GM21825 (cell line): Measurements from ENCODE around the gene TMEM151B.
A peak's percentile ranks its signal among the peaks of the same experiment; 100 is the strongest.
"Not testable (repeated sequence)": the region's sequence is repeated elsewhere in the genome, so short reads cannot be mapped to it uniquely, and the experiment has no call there.

Experiments
- ATAC-seq: cut with Tn5 transposase; IDR thresholded peaks from one replicate; pipeline ENCODE4 v1.9.1; 2021; ENCODE audit warnings: mild to moderate bottlenecking, moderate library complexity; ENCODE audit not compliant: unreplicated experiment

The TMEM151B gene

DNA sequence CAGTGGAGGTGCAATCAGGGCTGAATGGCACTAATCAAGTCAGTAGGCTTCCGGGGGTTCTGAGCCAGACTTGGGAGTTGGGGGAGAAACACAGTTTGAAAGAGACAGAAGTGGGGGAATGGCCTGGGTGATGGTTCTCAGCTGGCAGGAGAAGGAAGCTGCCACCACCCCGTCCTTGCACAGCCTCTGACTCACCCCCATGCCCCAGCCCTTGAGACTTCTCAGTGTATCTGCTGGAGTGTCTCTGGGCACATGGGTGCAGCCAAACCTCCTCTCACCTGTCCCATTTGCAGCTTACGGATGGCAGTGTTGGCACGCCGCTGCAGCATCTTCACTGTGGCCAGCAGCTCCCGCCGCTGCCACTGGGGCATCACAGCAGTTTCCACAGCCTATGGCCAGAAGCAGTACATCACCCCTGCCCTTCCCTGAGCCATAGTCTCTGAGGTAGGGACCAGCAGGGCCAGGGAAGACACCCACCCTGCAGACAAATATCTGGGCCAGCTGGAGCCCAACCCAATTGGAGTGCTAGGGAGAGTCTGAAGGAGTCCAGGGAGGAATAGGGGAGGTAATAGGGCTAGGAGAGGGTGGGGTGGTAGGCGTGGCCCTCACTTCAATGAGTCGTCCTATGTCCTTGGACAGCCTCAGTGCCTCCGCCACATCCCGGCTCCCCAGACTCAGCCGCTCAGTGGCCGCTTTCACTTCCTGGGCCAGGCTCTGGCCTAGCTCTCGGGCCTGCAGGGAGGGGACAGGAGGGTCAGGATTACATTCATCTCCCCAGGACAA, 31.7 kb downstream of the TMEM151B start:
- no peak for ATAC-seq

- no peak for ATAC-seq
Observed at GRCh38 chr6:44302856-44303255, 32.6 kb downstream of the TMEM151B start.

DNA sequence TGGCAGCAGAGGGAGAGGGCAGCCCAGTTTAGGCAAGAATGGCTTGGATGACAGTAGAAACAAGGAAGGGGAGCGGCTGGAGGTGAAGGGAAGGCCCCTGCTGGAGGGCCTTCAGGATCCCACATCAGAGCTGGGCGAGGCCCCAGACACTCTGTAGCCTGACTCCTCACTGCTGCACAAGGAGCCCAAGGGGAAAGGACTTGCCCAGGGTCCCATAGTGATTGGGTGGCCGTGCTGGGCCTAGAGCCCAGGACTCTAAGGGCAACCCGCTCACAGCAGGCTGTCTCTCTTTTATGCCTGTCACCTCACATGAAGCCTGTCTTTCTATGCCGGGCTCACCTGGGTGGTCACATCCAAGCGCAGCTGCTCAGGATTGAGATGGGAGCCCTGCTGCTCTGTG, 33.6 kb downstream of the TMEM151B start:
- no peak for ATAC-seq

- ATAC-seq: no peak
Observed at GRCh38 chr6:44304282-44305199, 34.3 kb downstream of the TMEM151B start.

DNA sequence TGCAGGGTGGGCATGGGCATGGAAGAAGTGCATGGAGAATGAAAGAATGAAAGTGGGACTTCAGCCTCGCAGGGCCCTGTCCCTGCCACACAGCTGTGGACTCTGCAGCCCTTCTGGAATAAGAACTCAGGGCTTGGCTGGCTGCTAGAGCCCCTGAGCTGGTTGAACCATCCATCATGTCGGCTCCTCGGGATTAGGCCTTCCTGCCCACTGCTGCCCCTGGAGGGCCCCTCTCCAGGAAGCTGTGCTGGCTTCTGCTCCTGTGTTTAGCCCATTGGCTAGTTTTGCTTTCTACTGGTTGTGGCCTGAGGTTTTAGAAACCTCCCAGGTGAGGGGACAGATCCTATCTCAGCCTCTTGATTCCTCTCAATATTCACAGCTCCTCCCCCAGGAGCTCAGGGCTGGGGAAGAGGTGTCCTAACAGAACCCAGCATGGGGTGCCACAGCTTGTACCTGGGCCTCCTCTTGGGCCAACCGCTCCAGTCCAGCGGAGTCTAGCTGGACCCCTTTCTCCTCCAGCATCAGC, 35.0 kb downstream of the TMEM151B start:
- ATAC-seq: no peak

DNA sequence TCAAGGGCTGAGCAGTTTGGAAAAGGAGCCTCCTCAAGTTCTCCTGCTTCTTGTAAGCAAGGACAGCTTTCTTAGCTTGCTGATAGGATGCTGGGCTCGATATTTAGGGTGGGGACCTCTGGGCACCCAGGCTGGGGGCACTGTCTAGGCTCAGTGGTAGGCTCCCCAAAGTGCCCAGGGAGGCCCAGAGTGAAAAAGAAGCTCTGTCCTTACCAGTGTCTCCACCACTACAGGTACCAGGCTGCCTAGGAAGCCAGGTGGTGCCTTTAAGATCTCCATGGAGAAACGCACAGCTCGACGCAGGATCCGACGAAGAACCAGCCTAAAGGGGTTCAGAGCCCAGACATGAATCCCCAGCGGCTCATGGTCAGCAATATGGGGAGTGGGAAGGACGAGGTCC, 36.5 kb downstream of the TMEM151B start:
- no peak for ATAC-seq

- ATAC-seq: no peak
Observed at GRCh38 chr6:44307217-44307616, 37.0 kb downstream of the TMEM151B start.

DNA sequence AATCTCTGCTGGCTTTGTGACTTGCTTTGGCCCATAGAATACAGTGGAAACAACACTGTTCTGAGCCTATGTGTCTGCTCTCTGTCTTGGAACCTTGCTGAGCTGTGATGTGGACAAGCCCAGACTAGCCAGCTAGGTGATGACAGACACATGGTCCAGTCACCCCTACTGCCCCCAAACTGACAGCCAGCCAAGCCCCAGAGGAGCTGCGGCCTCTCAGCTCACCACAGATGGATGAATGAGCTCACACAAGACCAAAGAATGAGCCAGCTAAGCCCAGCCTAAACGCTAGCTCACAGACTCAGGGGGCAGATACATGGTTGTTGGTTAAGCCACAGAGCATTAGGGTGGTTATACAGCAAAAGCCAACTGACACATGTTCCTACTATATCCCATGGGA, 38.8 kb downstream of the TMEM151B start:
- ATAC-seq: no peak

DNA sequence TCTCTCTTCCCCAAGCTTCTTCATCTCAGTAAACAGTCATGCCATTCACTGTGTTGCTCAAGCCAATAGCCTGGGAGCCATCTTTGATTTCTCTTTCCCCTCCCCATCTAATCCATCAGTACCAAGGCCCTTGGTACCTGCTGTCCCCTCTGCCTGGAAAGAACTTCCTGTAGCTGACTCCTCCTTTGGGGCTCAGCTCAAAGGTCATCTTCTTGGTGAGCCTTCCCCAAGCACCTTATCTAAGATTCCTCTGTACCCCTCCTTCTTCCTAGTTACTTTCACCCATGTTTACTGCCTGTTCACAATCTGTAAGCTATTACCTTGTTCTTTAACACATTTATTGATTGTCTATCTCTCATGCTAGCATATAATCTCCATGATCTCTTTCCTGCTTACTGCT, 39.4 kb downstream of the TMEM151B start:
- ATAC-seq: no peak

DNA sequence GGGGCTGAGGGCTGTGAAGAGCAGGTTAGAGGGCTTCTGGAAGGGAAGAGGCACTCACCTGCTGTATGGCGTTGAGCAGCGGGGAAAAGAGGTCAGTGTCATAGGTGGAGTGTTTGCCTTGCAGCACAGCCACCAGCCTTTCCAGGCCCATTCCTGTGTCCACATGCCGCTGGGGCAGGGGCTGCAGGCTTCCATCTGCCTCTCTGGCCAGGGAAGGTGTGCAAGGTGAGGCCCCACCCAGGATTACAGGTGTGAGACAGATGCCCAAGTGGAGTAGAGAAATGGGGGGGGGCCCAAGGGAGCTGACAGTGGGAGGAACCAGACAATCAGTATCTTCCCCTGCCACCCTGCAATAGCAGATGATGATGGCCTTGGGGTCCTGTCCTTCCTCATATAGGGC, 40.0 kb downstream of the TMEM151B start:
- ATAC-seq: no peak

DNA sequence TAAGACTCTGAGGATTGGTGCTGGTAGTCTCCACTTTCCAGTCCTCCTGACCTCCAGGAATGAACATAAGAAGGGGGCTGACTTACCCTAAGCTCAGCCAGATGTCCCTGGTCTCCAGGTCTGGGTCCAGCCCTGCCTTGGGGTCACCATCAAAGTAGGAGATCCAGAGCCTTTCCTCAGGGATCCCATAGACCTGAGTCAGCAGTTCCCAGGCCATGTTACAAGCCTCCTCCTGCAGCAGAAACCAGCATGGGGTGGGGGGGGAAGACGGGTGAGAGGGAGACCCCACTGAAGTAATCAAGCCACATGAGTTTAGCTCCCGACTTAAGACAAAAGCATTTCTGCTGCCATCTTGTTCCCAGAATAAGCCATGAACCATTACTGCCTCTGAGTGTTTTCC, 41.1 kb downstream of the TMEM151B start:
- no peak for ATAC-seq

GRCh38 chr6:44311767-44312166, 41.5 kb downstream of the TMEM151B start:
- no peak for ATAC-seq

DNA sequence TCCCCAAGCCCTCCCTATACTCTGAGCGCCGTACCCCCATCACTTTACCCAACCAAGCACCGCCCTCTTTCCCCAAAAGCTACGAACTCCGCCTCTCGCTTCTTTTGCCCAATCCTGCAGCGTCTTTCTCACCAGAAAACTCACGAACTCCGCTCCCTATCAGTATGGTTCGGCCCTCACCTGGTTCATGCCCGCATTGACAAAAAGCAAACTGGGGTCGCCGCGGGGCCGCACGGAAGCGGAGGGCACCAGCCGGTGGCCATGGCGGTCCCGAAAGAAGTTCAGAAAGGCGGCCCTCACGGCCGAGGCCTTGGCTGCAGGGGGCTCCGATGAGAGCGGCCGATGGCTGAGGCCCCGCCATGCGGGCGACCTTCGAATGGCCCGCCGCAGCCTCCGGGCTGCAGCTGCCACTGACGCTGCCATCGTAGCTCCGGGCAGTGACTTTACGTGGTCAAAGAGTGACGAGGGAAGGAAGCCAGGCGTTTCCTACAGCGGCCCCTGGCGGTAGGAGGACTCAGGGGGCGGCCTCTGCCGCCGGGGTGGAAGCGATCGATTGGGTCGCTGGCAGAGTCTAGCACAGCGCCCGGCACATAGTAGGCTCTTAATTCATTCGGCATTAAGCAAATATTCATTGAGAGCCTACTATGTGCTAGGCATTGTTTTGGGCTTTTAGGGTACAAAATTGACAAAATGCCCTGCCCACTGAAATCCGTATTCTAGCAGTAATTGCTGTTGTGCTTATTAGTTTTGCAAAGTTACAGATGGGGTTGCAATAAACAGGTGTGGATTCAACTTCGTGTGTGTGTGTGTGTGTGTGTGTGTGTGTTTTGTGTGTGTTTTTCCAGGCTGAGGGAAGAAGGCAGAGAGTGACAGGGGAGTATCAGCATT, 42.9 kb downstream of the TMEM151B start, which contains the start of gene AARS2:
TSS of gene AARS2 (minus strand) at position 447 of the 888 bp plus-strand sequence. CDS start at position 423, 24 bp downstream.
- peak; percentile 90 for ATAC-seq

DNA sequence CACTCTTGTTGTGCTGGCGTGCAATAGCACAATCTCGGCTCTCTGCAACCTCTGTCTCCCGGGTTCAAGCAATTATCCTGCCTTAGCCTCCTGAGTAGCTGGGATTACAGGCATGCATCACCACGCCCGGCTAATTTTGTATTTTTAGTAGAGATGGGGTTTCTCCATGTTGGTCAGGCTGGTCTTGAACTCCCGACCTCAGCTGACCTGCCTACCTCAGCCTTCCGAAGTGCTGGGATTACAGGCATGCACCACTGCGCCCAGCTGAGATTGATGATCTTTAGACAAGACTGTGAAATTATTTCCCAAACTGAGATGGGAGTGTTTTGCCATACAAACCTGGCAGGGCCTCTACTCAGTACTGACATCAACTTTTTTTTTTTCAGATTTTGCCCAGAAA, 44.4 kb downstream of the TMEM151B start:
- not testable (repeated sequence) for ATAC-seq

DNA sequence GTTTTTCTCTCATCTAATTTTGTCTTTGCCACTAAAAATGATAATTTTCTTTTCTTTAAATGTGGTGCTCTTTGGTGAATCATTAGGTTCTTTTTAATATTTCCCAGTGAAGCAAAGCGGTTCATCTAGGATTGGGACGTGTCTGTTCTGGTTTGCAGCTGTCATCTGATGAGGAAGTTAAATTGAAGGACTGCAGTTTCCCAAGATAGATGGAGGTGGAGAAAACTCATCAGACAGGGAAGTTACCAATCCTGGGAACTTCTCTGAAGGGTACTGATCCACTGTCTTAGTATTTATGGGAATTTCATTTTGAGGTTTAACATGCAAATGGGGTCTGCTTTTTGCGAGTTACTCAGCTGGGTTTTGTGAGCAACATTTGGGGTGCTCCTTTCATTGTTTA, 45.3 kb downstream of the TMEM151B start:
- no peak for ATAC-seq

DNA sequence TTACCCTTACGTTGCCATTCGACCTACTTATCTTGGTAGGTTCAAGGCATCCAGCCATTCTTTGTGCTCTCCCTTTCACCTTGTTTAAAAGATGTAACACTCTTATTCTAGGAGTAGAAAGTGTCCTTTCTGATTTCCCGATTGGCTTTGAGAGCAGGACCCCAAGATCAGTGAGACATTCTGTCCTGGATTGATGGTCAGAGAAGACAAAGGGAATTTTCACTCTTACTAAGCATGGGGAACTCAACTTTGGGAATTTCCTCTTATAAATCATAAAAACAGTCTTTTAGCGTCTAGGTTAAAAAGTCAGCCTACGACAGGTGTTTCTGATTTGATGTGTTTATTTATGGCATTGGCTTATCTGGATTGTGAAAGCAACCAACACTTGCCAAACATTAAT, 45.7 kb downstream of the TMEM151B start:
- ATAC-seq: no peak

DNA sequence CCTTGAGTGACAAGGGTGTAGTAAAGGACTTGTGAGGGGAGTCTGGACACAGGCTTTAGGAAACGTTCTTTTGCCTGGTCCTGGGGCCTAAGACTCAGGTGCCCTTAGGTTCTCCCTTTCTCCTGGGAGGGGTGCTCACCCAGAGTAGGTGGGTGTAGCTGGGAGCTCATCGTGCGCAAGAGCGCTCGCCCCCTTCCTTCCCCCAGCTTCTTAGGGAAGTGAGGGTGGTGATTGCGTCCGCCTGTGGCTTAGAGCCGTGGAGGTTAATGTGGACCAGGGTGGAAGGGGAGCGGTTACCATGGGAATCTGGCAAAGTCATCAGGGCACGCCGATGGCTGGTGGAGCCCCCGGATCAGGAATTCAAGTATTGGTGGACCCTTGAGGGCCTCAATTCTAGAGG, 46.2 kb downstream of the TMEM151B start:
- no peak for ATAC-seq

DNA sequence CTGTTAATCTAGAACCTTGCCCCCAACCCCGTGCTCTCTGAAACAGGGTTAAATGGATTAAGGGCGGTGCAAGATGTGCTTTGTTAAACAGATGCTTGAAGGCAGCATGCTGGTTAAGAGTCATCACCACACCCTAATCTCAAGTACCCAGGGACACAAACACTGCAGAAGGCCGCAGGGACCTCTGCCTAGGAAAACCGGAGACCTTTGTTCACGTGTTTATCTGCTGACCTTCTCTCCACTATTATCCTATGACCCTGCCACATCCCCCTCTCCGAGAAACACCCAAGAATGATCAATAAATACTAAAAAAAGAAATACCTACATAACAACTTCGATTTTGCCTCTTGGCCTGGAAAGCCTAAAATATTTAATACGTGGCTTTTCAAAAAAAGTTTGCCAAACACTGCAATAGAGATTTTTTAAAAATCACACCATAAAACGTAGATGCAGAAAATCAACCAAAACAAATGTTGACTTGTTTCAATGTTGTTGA, 46.9 kb downstream of the TMEM151B start:
- not testable (repeated sequence) for ATAC-seq

GRCh38 chr6:44321210-44321609, 51.0 kb downstream of the TMEM151B start:
- no peak for ATAC-seq

GRCh38 chr6:44327096-44327495, 56.8 kb downstream of the TMEM151B start:
- ATAC-seq: no peak
